BJ (cell line): ENCODE results near the gene SF3A2. TPM values are rescaled to one million over a fixed set of nuclear protein-coding genes. Genes with fewer than 3 reads are reported as not detected.

ENCODE experiments used
- CTCF ChIA-PET: fragments of 350-600 bp; formaldehyde crosslinking; extraction: SDS; loops from one replicate; lab custom pipeline; 2021; ENCODE audit warnings: antibody characterized with exemption, inconsistent platforms; lab: Yijun Ruan, JAX
- POLR2A ChIA-PET: fragments of 300-600 bp; sonication (Branson Sonifier 250); formaldehyde crosslinking; extraction: SDS; loops from one replicate; lab custom pipeline; 2021; ENCODE audit warnings: antibody characterized with exemption; lab: Charles Lee
- DNase-seq: peaks from one replicate; pipeline ENCODE4 v3.0.0-alpha.2; 2011; ENCODE audit warnings: low read depth
- H3K27me3 ChIP-seq: 2 replicates; pipeline ENCODE4 v1.6.0; 2011; ENCODE audit warnings: low read length; ENCODE audit not compliant: control insufficient read depth, insufficient read depth
- H3K36me3 ChIP-seq: 2 replicates; pipeline ENCODE4 v1.5.1; 2011; ENCODE audit warnings: low read length; ENCODE audit not compliant: control insufficient read depth, insufficient read depth
- H3K4me3 ChIP-seq: 2 replicates; pipeline ENCODE4 v1.5.1; 2011; ENCODE audit warnings: low read depth, mild to moderate bottlenecking, control low read depth, low read length
- polyA plus RNA-seq: library from polyadenylated mRNA; depleted of rRNA; stranded (reverse); fragments of >200 nt; gene quantifications from 2 replicates; pipeline ENCODE4 v1.2.3, GENCODE V29; 2011
- TF ChIP-seq, protein P1 (sequence below): IDR thresholded peaks from 2 replicates; pipeline ENCODE4 v1.5.1; 2011; ENCODE audit warnings: low read depth, mild to moderate bottlenecking, control low read depth, inconsistent platforms, low read length, moderate library complexity; ENCODE audit not compliant: insufficient read depth

SF3A2 gene
- polyA plus RNA-seq, 1 experiment = 12.2 TPM

DNA sequence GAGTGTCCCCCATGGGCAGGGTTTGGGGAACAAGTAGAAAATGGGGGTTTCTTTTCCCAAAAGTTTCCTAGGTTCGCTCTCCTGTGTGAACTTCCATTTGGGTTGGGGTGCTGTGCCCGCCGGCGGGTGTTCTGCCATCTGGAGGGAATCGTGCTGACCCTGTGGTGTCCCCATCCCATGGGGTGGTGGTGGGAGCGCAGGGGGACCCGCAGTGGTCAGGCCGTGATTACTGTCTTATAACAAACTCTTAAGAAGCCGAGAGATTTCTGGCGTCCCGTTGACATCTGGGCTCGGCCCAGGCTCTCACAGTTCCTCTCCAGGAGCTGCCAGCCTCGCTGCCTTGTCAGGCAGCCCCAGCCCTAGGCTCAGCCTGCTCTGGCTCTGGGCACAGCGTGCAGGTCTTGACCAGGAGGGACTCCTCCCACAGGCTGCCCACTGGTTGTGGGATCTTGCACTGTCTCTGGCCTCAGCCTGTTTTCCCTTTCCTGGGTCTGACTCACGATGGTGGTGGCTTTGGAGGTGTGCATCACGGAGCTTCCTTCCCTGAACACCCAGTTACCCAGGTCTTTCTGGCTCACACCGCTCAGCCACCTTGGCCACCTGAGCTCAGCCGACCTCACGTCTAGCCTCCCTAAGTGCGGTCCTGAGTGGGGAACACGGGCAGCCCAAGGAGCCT, 35.0 kb upstream of the SF3A2 start:
- POLR2A ChIA-PET = no interaction called here
- H3K36me3 ChIP-seq = peaks cover 30% of the 10 kb centered on the region
- CTCF ChIA-PET = no interaction called here
- TF ChIP-seq, protein P1, sequence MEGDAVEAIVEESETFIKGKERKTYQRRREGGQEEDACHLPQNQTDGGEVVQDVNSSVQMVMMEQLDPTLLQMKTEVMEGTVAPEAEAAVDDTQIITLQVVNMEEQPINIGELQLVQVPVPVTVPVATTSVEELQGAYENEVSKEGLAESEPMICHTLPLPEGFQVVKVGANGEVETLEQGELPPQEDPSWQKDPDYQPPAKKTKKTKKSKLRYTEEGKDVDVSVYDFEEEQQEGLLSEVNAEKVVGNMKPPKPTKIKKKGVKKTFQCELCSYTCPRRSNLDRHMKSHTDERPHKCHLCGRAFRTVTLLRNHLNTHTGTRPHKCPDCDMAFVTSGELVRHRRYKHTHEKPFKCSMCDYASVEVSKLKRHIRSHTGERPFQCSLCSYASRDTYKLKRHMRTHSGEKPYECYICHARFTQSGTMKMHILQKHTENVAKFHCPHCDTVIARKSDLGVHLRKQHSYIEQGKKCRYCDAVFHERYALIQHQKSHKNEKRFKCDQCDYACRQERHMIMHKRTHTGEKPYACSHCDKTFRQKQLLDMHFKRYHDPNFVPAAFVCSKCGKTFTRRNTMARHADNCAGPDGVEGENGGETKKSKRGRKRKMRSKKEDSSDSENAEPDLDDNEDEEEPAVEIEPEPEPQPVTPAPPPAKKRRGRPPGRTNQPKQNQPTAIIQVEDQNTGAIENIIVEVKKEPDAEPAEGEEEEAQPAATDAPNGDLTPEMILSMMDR = no peak
- no peaks in the 10 kb centered on the region for H3K27me3 ChIP-seq
- H3K4me3 ChIP-seq = no peak overlapping the region
- DNase-seq = no peak

DNA sequence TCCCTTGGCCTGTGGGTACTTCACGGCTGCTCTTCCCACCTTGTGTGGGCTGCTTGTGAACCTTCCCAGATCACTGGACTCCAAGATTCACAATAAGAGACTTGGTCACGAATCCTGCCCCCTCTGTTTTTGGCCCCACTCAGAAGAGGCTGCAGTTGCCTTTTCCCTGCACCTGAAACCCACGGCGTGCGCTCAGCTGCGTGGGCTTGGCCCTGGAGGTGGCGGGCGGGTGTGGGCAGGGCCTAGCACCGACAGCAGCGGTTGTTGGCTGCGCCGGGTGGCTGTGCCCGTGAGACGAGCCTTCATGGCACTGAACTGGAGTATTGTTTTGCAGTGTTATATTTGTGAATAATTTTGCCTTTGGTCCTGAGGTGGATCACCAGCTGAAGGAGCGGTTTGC, 34.3 kb upstream of the SF3A2 start:
- Histone ChIP-seq H3K36me3 (peaks cover 35% of the 10 kb centered on the region), H3K27me3 (no peaks in the 10 kb centered on the region), H3K4me3 (no peak overlapping the region)
- TF ChIP-seq, protein P1 = no peak
- CTCF ChIA-PET = no interaction called here
- no peak for DNase-seq
- POLR2A ChIA-PET = no interaction called here

DNA sequence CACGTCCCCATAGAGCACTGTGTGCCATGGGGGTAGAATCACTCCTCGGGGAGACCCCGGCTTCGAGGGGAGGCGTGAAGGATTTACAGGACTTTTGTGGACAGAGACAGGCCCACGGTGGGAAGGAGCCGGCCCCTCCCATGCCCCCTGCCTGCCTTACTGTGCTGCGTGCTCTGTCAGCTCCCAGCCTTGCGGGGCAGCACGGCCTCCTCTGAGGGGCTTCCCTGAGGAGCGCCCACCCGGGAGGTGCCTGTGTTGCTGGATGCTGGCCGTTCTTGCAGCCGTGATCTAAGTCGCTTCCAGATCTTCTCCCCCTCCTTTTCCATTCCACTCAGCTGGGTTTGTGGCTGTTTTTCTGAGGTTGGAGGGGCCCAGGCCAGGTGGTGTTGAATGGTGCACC, 29.6 kb upstream of the SF3A2 start:
- H3K27me3 ChIP-seq = no peaks in the 10 kb centered on the region
- no peak for DNase-seq
- CTCF ChIA-PET = interaction anchor here (1.1 kb wide), 1 partner anchor 21 kb away, joined by 4 read pairs; no protein-coding TSS in a partner anchor
- POLR2A ChIA-PET = no interaction called here
- TF ChIP-seq, protein P1 = no peak
- no peak overlapping the region for H3K4me3 ChIP-seq
- H3K36me3 ChIP-seq = peaks cover 48% of the 10 kb centered on the region

DNA sequence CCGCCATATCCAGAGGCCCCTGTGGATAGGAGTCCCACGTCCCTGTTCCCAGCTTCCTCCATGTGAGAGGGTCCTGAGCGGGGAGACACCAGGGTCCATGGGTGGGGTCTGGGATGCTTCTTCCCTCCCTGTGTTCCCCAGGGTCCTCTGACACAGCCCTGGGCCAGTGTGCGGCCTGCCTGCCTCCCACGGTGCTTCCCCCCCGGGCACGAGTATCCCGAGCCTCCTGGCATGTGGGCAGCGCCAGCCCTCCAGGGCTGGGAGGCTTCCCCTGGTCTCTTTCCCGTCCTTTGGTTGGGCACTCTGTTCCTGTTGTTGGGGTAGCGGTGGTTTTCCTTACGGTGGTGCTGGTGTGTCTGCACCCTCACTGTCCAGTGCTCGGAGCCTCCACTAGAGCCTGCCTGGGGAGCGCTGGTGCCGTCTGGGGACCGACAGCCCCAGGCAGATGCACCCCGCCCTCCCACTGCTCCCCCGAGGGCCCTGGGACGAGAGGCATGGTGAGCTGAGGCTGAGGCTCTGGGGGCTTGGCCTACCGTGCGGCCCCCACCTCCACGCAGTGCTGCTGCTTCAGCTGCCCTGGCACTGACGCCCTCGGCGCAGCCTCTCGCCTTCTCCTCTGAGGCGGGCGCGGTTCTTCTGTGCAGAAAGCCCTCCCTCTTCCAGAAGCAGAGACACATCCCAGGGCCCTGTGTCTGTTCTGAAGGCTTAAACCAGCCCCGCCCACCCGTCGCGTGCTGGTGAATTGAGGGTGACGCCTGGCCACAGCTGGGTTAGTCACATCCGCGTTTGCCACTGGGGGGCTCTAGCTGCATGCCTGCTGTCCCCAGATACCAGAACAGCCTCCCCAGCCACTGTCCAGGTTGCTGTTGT, 28.4 kb upstream of the SF3A2 start:
- peak; percentile 33 for DNase-seq
- TF ChIP-seq, protein P1 = peak; percentile 47
- CTCF ChIA-PET = interaction anchor here (0.8 to 1.3 kb wide), 5 partner anchors 9 to 41 kb away, joined by 3 to 5 read pairs (median 3); no protein-coding TSS in a partner anchor
- peaks cover 50% of the 10 kb centered on the region for H3K36me3 ChIP-seq
- no peaks in the 10 kb centered on the region for H3K27me3 ChIP-seq
- H3K4me3 ChIP-seq = no peak overlapping the region
- POLR2A ChIA-PET = no interaction called here

DNA sequence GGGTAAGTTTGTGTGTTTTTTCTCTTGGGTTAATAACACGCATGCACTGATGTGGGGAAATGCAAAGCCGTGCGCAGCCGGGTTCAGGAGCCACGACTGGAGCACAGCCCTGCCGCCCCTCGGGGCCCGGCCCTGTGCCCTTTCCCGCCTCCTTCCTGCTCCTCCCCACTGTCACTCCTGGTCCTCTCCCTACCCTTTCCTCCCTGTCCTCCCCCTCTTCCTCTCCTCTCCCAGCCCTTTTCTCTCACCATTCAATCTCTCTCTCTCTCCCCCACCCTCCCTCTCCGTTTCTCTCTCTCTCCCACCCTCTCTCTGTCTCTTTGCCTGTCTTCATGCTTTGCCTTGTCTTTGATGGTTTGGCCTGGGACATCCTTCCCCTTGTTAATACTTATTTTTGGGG, 27.6 kb upstream of the SF3A2 start:
- Histone ChIP-seq H3K36me3 (peaks cover 51% of the 10 kb centered on the region), H3K27me3 (no peaks in the 10 kb centered on the region), H3K4me3 (no peak overlapping the region)
- DNase-seq = no peak
- POLR2A ChIA-PET = no interaction called here
- CTCF ChIA-PET = interaction anchor here (0.8 to 1.3 kb wide), 5 partner anchors 8 to 41 kb away, joined by 3 to 5 read pairs (median 3); no protein-coding TSS in a partner anchor
- TF ChIP-seq, protein P1 = no peak
